Measurements from ENCODE around the gene CPEB4. TPM values are rescaled to one million over a fixed set of nuclear protein-coding genes. Genes with fewer than 3 reads are reported as not detected.

The CPEB4 gene
- total and polyA plus RNA-seq, 10 of the 15 experiments (the other 5 are each of a cell fraction or from before 2014, with no cell fraction given) = 6.9 to 33.1 (median 20.4) TPM

GRCh38 chr5:173843794-173844193 lies 44.4 kb upstream of the CPEB4 start:
- Histone ChIP-seq H4K20me1 (ENCODE audit: control insufficient read depth, insufficient read depth) (no peaks in the 10 kb centered on the region), H3K4me2 (ENCODE audit: control insufficient read depth, insufficient read depth) (no peak overlapping the region), H2AFZ (ENCODE audit: control insufficient read depth, low read depth, low read length) (no peak overlapping the region), H3K9ac (ENCODE audit: control insufficient read depth, insufficient read depth, low read length) (no peak overlapping the region), H3K9me3 (replicated peaks; ENCODE audit: control insufficient read depth, insufficient read depth, low read length) (no peaks in the 10 kb centered on the region; the same call in 2 of the 3 replicates), H3K36me3 (ENCODE audit: control insufficient read depth in 2 of 2, insufficient read depth in 2 of 2, low read length in 1 of 2) (no peaks in the 10 kb centered on the region), H3K27me3 (replicated peaks in 1 of 2; ENCODE audit: control insufficient read depth in 2 of 2, insufficient read depth in 2 of 2, low read length in 1 of 2) (no peaks in the 10 kb centered on the region), H3K27ac (ENCODE audit: control insufficient read depth, insufficient read depth) (no peak overlapping the region), H3K4me3 (no peak overlapping the region), H3K79me2 (ENCODE audit: control insufficient read depth, insufficient read depth, low read length) (no peaks in the 10 kb centered on the region), H3K4me1 (ENCODE audit: control insufficient read depth, insufficient read depth, low read length) (no peaks in the 10 kb centered on the region)
- FAIRE-seq (no peak), ATAC-seq (no peak), DNase-seq (ENCODE audit: low read depth, low spot score) (no peak)
- CTCF ChIA-PET = interaction anchor here (1.2 to 2.7 kb wide), 5 partner anchors 11 to 81 kb away, joined by 3 to 8 read pairs (median 5); no protein-coding TSS in a partner anchor
- intact Hi-C loops (cut with micrococcal nuclease; ENCODE audit: unreplicated experiment) = no loop called here
- WGBS (ENCODE audit: insufficient coverage, insufficient replicate concordance, low lambda C conversion rate, missing lambda C conversion rate) = 80% methylated on average over 3 of the region's 3 CpGs
- in situ Hi-C loops (cut with MboI) = no loop called here
- RAD21 ChIA-PET (ENCODE audit: unreplicated experiment) = interaction anchor here (1.4 kb wide), 1 partner anchor 57 kb away, joined by 3 read pairs; no protein-coding TSS in a partner anchor
- SMC1A ChIA-PET (ENCODE audit: uncharacterized antibody, unreplicated experiment) = interaction anchor here (0.7 to 1.5 kb wide), 4 partner anchors 25 to 127 kb away, joined by 3 to 4 read pairs (median 4); no protein-coding TSS in a partner anchor
- POLR2A ChIA-PET = interaction anchor here (0.8 kb wide), 1 partner anchor 17 kb away, joined by 3 read pairs; no protein-coding TSS in a partner anchor
- no TSS peak for BruUV-seq (replicated peaks)
- no peak for TF ChIP-seq ZNF622 (IDR thresholded peaks at IDR 0.05)
- no peak for TF ChIP-seq SMARCA5 (IDR thresholded peaks at IDR 0.05)
- TF ChIP-seq GATAD2B (conservative IDR thresholded peaks at IDR 0.05; ENCODE audit: low read depth) = no peak
- no peak for TF ChIP-seq PML (IDR thresholded peaks at IDR 0.05; ENCODE audit: low read length)
- TF ChIP-seq EGR1 (IDR thresholded peaks at IDR 0.05; ENCODE audit: borderline replicate concordance in 1 of 2, low read depth in 2 of 2, low read length in 2 of 2) = no peak
- TF ChIP-seq MTA2 (IDR thresholded peaks at IDR 0.05; ENCODE audit: low read depth) = no peak
- no peak for TF ChIP-seq ZBED1 (IDR thresholded peaks at IDR 0.05; ENCODE audit: borderline replicate concordance)
- no peak for TF ChIP-seq MYC (IDR thresholded peaks at IDR 0.05; ENCODE audit: insufficient read depth, insufficient read length, insufficient replicate concordance, low read length, severe bottlenecking)
- TF ChIP-seq CEBPB (IDR thresholded peaks at IDR 0.05; ENCODE audit: borderline replicate concordance in 1 of 2, low read depth in 2 of 2, low read length in 2 of 2) = no peak
- TF ChIP-seq ASH2L (IDR thresholded peaks at IDR 0.05; ENCODE audit: borderline replicate concordance, low read depth) = no peak
- TF ChIP-seq EED (IDR thresholded peaks at IDR 0.05; ENCODE audit: low read depth) = no peak
